NT2/D1 (cell line): ENCODE data around the gene PPDPF.

ENCODE experiments used
- YY1 ChIP-seq: IDR thresholded peaks from 2 replicates; pipeline ENCODE4 v1.6.1; 2011; ENCODE audit not compliant: insufficient read length, insufficient read depth
- ZNF274 ChIP-seq: IDR thresholded peaks from 2 replicates; pipeline ENCODE4 v1.6.1; 2011; ENCODE audit warnings: mild to moderate bottlenecking, low read depth, low read length

- TF ChIP-seq ZNF274 (no peak), YY1 (no peak)
Observed at GRCh38 chr20:63551068-63551467, 30.5 kb downstream of the PPDPF start.
